Neural progenitor cell (in vitro differentiated cells): ENCODE data around the gene SLCO3A1. TPM values are rescaled to one million over a fixed set of nuclear protein-coding genes. Genes with fewer than 3 reads are reported as not detected.

Source experiments
- DNase-seq: peaks from one replicate; pipeline ENCODE4 v3.0.0-alpha.2; 2016; ENCODE audit warnings: low spot score
- H2AFZ ChIP-seq: fragments of 200-600 bp; sonication (generic); replicated peaks from 2 replicates; pipeline ENCODE4 v1.6.1; 2016; ENCODE audit warnings: antibody characterized with exemption
- H3F3A ChIP-seq: fragments of 200-600 bp; sonication (generic); 2 replicates; pipeline ENCODE4 v1.6.1; 2016; ENCODE audit warnings: antibody characterized with exemption, low read depth
- H3K27ac ChIP-seq: fragments of 200-600 bp; sonication (generic); 2 replicates; pipeline ENCODE4 v1.5.1; 2016; ENCODE audit warnings: mild to moderate bottlenecking
- H3K27me3 ChIP-seq: fragments of 200-600 bp; sonication (generic); 2 replicates; pipeline ENCODE4 v1.6.1; 2016; ENCODE audit warnings: mild to moderate bottlenecking, moderate library complexity
- H3K36me3 ChIP-seq: fragments of 200-600 bp; sonication (generic); 2 replicates; pipeline ENCODE4 v1.5.1; 2016
- H3K4me1 ChIP-seq: fragments of 200-600 bp; sonication (generic); 2 replicates; pipeline ENCODE4 v1.6.1; 2016; ENCODE audit warnings: mixed run types
- H3K4me2 ChIP-seq: fragments of 200-600 bp; sonication (generic); 2 replicates; pipeline ENCODE4 v1.6.1; 2016
- H3K4me3 ChIP-seq: fragments of 200-600 bp; sonication (generic); 2 replicates; pipeline ENCODE4 v1.5.1; 2016
- H3K79me2 ChIP-seq: fragments of 200-600 bp; sonication (generic); 2 replicates; pipeline ENCODE4 v1.6.1; 2016; ENCODE audit warnings: low read depth
- H3K9ac ChIP-seq: fragments of 200-600 bp; sonication (generic); 2 replicates; pipeline ENCODE4 v1.6.1; 2016
- H3K9me3 ChIP-seq: fragments of 200-600 bp; sonication (generic); 2 replicates; pipeline ENCODE4 v1.5.1; 2016; ENCODE audit warnings: low read depth
- H4K20me1 ChIP-seq: fragments of 200-600 bp; sonication (generic); 2 replicates; pipeline ENCODE4 v1.6.1; 2016; ENCODE audit warnings: low read depth
- H3K27ac Mint-ChIP-seq: 3 replicates; pipeline ENCODE4 v1.8.0; 2021; ENCODE audit warnings: mixed read lengths
- H3K27me3 Mint-ChIP-seq: 2 replicates; pipeline ENCODE4 v1.8.0; 2022; ENCODE audit warnings: low read depth, mild to moderate bottlenecking, inconsistent platforms, moderate library complexity, mixed read lengths; ENCODE audit not compliant: insufficient read depth
- H3K36me3 Mint-ChIP-seq: 3 replicates; pipeline ENCODE4 v1.8.0; 2021; ENCODE audit warnings: mixed read lengths
- H3K4me1 Mint-ChIP-seq: 3 replicates; pipeline ENCODE4 v1.8.0; 2021; ENCODE audit warnings: mixed read lengths
- H3K4me3 Mint-ChIP-seq: 3 replicates; pipeline ENCODE4 v1.8.0; 2021; ENCODE audit warnings: mild to moderate bottlenecking, moderate library complexity, mixed read lengths
- H3K9me3 Mint-ChIP-seq: 3 replicates; pipeline ENCODE4 v1.8.0; 2020; ENCODE audit warnings: mixed read lengths
- CTCF ChIP-seq: fragments of 200-600 bp; sonication (generic); IDR thresholded peaks from 2 replicates; pipeline ENCODE4 v1.5.1; 2017; ENCODE audit warnings: antibody characterized with exemption, mild to moderate bottlenecking
- EZH2 ChIP-seq: fragments of 200-600 bp; sonication (generic); IDR thresholded peaks from 2 replicates; pipeline ENCODE4 v1.6.1; 2017; ENCODE audit warnings: antibody characterized with exemption, mild to moderate bottlenecking, moderate library complexity
- EZH2phosphoT487 ChIP-seq: fragments of 200-600 bp; sonication (generic); IDR thresholded peaks from 2 replicates; pipeline ENCODE4 v1.6.1; 2017; ENCODE audit warnings: antibody characterized with exemption
- total RNA-seq: library from RNA; depleted of rRNA; stranded (reverse); fragments of >200 nt; gene quantifications from 2 replicates; pipeline ENCODE4 v1.2.3, GENCODE V29; 2015; ENCODE audit warnings: low replicate concordance

SLCO3A1 gene
- total RNA-seq, 1 donor from 2014 or later, result 6.6 TPM

- no peaks in the 10 kb centered on the region for H3K36me3 ChIP-seq
Observed at GRCh38 chr15:91916051-91916450, 62.5 kb downstream of the SLCO3A1 start.

GRCh38 chr15:91917686-91918360 lies 64.3 kb downstream of the SLCO3A1 start:
- H2AFZ ChIP-seq, result no peak overlapping the region
- no peaks in the 10 kb centered on the region for H3K27me3 ChIP-seq
- peaks cover 2% of the 10 kb centered on the region for H3K4me1 Mint-ChIP-seq
- no peak overlapping the region for H3K4me2 ChIP-seq
- no peak for DNase-seq
- H3K9ac ChIP-seq, result no peak overlapping the region
- H3K27ac Mint-ChIP-seq, result peak overlapping the region; percentile 80
- H3F3A ChIP-seq, result no peaks in the 10 kb centered on the region
- no peaks in the 10 kb centered on the region for H3K36me3 ChIP-seq
- no peak overlapping the region for H3K4me3 ChIP-seq
- H3K4me3 Mint-ChIP-seq, result no peak overlapping the region
- peaks cover 5% of the 10 kb centered on the region for H3K27me3 Mint-ChIP-seq
- H3K9me3 ChIP-seq, result no peaks in the 10 kb centered on the region
- TF ChIP-seq CTCF, result no peak
- TF ChIP-seq EZH2phosphoT487, result no peak
- no peak for TF ChIP-seq EZH2
- no peaks in the 10 kb centered on the region for H3K79me2 ChIP-seq
- no peak overlapping the region for H3K27ac ChIP-seq
- H3K4me1 ChIP-seq, result no peaks in the 10 kb centered on the region
- no peaks in the 10 kb centered on the region for H4K20me1 ChIP-seq
- H3K36me3 Mint-ChIP-seq, result peaks cover 1% of the 10 kb centered on the region
- H3K9me3 Mint-ChIP-seq, result no peaks in the 10 kb centered on the region

More at GRCh38 chr15:91916051-91916450, 62.5 kb downstream of the SLCO3A1 start:
- Histone ChIP-seq H3K9me3 (no peaks in the 10 kb centered on the region), H3K27ac (no peak overlapping the region), H3K27me3 (no peaks in the 10 kb centered on the region), H3K4me1 (no peaks in the 10 kb centered on the region), H2AFZ (no peak overlapping the region), H3K4me2 (no peak overlapping the region), H3F3A (no peaks in the 10 kb centered on the region), H3K9ac (no peak overlapping the region), H3K4me3 (no peak overlapping the region), H4K20me1 (no peaks in the 10 kb centered on the region), H3K79me2 (no peaks in the 10 kb centered on the region)
- Mint-ChIP-seq H3K4me3 (no peak overlapping the region), H3K27ac (no peak overlapping the region), H3K36me3 (peaks cover 1% of the 10 kb centered on the region), H3K4me1 (peaks cover 2% of the 10 kb centered on the region), H3K9me3 (no peaks in the 10 kb centered on the region), H3K27me3 (peaks cover 8% of the 10 kb centered on the region)
- TF ChIP-seq EZH2, result no peak
- TF ChIP-seq CTCF, result no peak
- no peak for TF ChIP-seq EZH2phosphoT487
- DNase-seq, result no peak

GRCh38 chr15:91919014-91919534 lies 65.6 kb downstream of the SLCO3A1 start:
- Mint-ChIP-seq H3K27me3 (peaks cover 5% of the 10 kb centered on the region), H3K36me3 (peaks cover 1% of the 10 kb centered on the region), H3K9me3 (no peaks in the 10 kb centered on the region), H3K4me3 (no peak overlapping the region), H3K4me1 (peaks cover 4% of the 10 kb centered on the region), H3K27ac (no peak overlapping the region)
- no peaks in the 10 kb centered on the region for H3F3A ChIP-seq
- H3K4me3 ChIP-seq, result no peak overlapping the region
- H3K4me2 ChIP-seq, result no peak overlapping the region
- H3K36me3 ChIP-seq, result no peaks in the 10 kb centered on the region
- H3K27ac ChIP-seq, result no peak overlapping the region
- no peaks in the 10 kb centered on the region for H3K27me3 ChIP-seq
- no peaks in the 10 kb centered on the region for H3K9me3 ChIP-seq
- H3K4me1 ChIP-seq, result peaks cover 8% of the 10 kb centered on the region
- no peak overlapping the region for H3K9ac ChIP-seq
- TF ChIP-seq EZH2, result no peak
- no peak for TF ChIP-seq EZH2phosphoT487
- no peak for DNase-seq
- no peaks in the 10 kb centered on the region for H4K20me1 ChIP-seq
- no peak overlapping the region for H2AFZ ChIP-seq
- H3K79me2 ChIP-seq, result no peaks in the 10 kb centered on the region

GRCh38 chr15:91921188-91921842 lies 67.8 kb downstream of the SLCO3A1 start:
- Histone ChIP-seq H3K27ac (no peak overlapping the region), H4K20me1 (no peaks in the 10 kb centered on the region), H3K79me2 (no peaks in the 10 kb centered on the region), H3K4me2 (no peak overlapping the region), H3K36me3 (no peaks in the 10 kb centered on the region), H3K27me3 (no peaks in the 10 kb centered on the region), H3K4me1 (peaks cover 13% of the 10 kb centered on the region), H3F3A (no peaks in the 10 kb centered on the region), H3K9me3 (no peaks in the 10 kb centered on the region), H2AFZ (no peak overlapping the region), H3K9ac (no peak overlapping the region), H3K4me3 (no peak overlapping the region)
- Mint-ChIP-seq H3K9me3 (no peaks in the 10 kb centered on the region), H3K36me3 (no peaks in the 10 kb centered on the region), H3K27me3 (peaks cover 4% of the 10 kb centered on the region), H3K4me3 (no peak overlapping the region), H3K4me1 (peaks cover 2% of the 10 kb centered on the region), H3K27ac (no peak overlapping the region)
- TF ChIP-seq EZH2, result no peak
- no peak for TF ChIP-seq CTCF
- TF ChIP-seq EZH2phosphoT487, result no peak
- DNase-seq, result no peak
